K562 (cell line): ENCODE data around the gene SERTAD2. TPM values are rescaled to one million over a fixed set of nuclear protein-coding genes. Genes with fewer than 3 reads are reported as not detected.

ENCODE experiments used
- ESRRA ChIP-seq: fragments of 450-650 bp; IDR thresholded peaks from 2 replicates; pipeline ENCODE4 v1.6.1; 2014; ENCODE audit warnings: low read depth, mild to moderate bottlenecking, moderate library complexity, borderline replicate concordance
- GTF2B ChIP-seq: IDR thresholded peaks from 2 replicates; pipeline ENCODE4 v1.6.1; 2011; ENCODE audit not compliant: insufficient read length; ENCODE audit errors: extremely low read depth
- MAFG ChIP-seq: fragments of 450-650 bp; conservative IDR thresholded peaks from 2 replicates; pipeline ENCODE4 v1.6.1; 2016; ENCODE audit warnings: missing genetic modification characterization, missing compliant biosample characterization
- NBN ChIP-seq: fragments of 450-650 bp; IDR thresholded peaks from 2 replicates; pipeline ENCODE4 v1.6.1; 2016; ENCODE audit warnings: low read depth, mild to moderate bottlenecking
- PHTF2 ChIP-seq: fragments of 250-450 bp; sonication (Bioruptor Pico); IDR thresholded peaks from 2 replicates; pipeline ENCODE4 v1.5.0; 2021; ENCODE audit warnings: mild to moderate bottlenecking
- TAL1 ChIP-seq: fragments of 450-650 bp; IDR thresholded peaks from 2 replicates; pipeline ENCODE4 v1.6.1; 2016; ENCODE audit warnings: mild to moderate bottlenecking
- ZNF175 ChIP-seq: fragments of 200-800 bp; sonication (Bioruptor generic); IDR thresholded peaks from 2 replicates; pipeline ENCODE4 v1.6.1; 2016; ENCODE audit warnings: low read depth, mild to moderate bottlenecking, missing genetic modification characterization, missing compliant biosample characterization
- ZNF280A ChIP-seq: fragments of 450-650 bp; IDR thresholded peaks from 2 replicates; pipeline ENCODE4 v1.6.1; 2018; ENCODE audit warnings: mild to moderate bottlenecking, low read depth; ENCODE audit not compliant: partially characterized antibody
- ZNF644 ChIP-seq: fragments of 200-800 bp; sonication (Bioruptor generic); IDR thresholded peaks from 2 replicates; pipeline ENCODE4 v1.6.1; 2016; ENCODE audit warnings: low read depth, missing genetic modification characterization, missing compliant biosample characterization
- polyA plus RNA-seq, 8 experiments: library from polyadenylated mRNA; depleted of rRNA in 4 of 8; stranded (reverse) in 5 of 8; unstranded in 3 of 8; fragments of >200 nt; fragmentation: Nextera tagmentation in 2 of 8; fragmentation: Illumina TruSeq in 1 of 8; extraction: Ambion mirVana in 2 of 8; extraction: Trizol in 1 of 8; gene quantifications; 2 replicates each; pipeline versions ENCODE4 v1.2.1 to v1.2.3, GENCODE V29; 2011 to 2014; ENCODE audit warnings: inconsistent platforms in 1 of 8, missing spikeins in 1 of 8
- total RNA-seq, 7 experiments: library from RNA; depleted of rRNA in 6 of 7; stranded (reverse); fragments of >200 nt in 6 of 7; fragmentation: Illumina TruSeq in 2 of 7; extraction: Trizol in 2 of 7; gene quantifications; 2 replicates each; pipeline versions ENCODE4 v1.2.1 to v1.2.3, GENCODE V29; 2011 to 2021; ENCODE audit warnings: low replicate concordance in 1 of 7
- TF ChIP-seq, protein P1 (sequence below): fragments of 200-600 bp; sonication (generic); IDR thresholded peaks from one replicate; pipeline ENCODE4 v1.6.1; 2012; ENCODE audit warnings: mild to moderate bottlenecking, low read depth, low read length, inconsistent platforms
- TF ChIP-seq, protein P2 (sequence below): fragments of 450-650 bp; IDR thresholded peaks from 2 replicates; pipeline ENCODE4 v1.6.1; 2014; ENCODE audit warnings: low read depth, mild to moderate bottlenecking, moderate library complexity, borderline replicate concordance

SERTAD2 gene
- total and polyA plus RNA-seq, 9 of the 15 experiments (the other 6 are each of a cell fraction or from before 2014, with no cell fraction given), result 3.0 to 12.5 (median 6.1) TPM

- TF ChIP-seq, protein P1, sequence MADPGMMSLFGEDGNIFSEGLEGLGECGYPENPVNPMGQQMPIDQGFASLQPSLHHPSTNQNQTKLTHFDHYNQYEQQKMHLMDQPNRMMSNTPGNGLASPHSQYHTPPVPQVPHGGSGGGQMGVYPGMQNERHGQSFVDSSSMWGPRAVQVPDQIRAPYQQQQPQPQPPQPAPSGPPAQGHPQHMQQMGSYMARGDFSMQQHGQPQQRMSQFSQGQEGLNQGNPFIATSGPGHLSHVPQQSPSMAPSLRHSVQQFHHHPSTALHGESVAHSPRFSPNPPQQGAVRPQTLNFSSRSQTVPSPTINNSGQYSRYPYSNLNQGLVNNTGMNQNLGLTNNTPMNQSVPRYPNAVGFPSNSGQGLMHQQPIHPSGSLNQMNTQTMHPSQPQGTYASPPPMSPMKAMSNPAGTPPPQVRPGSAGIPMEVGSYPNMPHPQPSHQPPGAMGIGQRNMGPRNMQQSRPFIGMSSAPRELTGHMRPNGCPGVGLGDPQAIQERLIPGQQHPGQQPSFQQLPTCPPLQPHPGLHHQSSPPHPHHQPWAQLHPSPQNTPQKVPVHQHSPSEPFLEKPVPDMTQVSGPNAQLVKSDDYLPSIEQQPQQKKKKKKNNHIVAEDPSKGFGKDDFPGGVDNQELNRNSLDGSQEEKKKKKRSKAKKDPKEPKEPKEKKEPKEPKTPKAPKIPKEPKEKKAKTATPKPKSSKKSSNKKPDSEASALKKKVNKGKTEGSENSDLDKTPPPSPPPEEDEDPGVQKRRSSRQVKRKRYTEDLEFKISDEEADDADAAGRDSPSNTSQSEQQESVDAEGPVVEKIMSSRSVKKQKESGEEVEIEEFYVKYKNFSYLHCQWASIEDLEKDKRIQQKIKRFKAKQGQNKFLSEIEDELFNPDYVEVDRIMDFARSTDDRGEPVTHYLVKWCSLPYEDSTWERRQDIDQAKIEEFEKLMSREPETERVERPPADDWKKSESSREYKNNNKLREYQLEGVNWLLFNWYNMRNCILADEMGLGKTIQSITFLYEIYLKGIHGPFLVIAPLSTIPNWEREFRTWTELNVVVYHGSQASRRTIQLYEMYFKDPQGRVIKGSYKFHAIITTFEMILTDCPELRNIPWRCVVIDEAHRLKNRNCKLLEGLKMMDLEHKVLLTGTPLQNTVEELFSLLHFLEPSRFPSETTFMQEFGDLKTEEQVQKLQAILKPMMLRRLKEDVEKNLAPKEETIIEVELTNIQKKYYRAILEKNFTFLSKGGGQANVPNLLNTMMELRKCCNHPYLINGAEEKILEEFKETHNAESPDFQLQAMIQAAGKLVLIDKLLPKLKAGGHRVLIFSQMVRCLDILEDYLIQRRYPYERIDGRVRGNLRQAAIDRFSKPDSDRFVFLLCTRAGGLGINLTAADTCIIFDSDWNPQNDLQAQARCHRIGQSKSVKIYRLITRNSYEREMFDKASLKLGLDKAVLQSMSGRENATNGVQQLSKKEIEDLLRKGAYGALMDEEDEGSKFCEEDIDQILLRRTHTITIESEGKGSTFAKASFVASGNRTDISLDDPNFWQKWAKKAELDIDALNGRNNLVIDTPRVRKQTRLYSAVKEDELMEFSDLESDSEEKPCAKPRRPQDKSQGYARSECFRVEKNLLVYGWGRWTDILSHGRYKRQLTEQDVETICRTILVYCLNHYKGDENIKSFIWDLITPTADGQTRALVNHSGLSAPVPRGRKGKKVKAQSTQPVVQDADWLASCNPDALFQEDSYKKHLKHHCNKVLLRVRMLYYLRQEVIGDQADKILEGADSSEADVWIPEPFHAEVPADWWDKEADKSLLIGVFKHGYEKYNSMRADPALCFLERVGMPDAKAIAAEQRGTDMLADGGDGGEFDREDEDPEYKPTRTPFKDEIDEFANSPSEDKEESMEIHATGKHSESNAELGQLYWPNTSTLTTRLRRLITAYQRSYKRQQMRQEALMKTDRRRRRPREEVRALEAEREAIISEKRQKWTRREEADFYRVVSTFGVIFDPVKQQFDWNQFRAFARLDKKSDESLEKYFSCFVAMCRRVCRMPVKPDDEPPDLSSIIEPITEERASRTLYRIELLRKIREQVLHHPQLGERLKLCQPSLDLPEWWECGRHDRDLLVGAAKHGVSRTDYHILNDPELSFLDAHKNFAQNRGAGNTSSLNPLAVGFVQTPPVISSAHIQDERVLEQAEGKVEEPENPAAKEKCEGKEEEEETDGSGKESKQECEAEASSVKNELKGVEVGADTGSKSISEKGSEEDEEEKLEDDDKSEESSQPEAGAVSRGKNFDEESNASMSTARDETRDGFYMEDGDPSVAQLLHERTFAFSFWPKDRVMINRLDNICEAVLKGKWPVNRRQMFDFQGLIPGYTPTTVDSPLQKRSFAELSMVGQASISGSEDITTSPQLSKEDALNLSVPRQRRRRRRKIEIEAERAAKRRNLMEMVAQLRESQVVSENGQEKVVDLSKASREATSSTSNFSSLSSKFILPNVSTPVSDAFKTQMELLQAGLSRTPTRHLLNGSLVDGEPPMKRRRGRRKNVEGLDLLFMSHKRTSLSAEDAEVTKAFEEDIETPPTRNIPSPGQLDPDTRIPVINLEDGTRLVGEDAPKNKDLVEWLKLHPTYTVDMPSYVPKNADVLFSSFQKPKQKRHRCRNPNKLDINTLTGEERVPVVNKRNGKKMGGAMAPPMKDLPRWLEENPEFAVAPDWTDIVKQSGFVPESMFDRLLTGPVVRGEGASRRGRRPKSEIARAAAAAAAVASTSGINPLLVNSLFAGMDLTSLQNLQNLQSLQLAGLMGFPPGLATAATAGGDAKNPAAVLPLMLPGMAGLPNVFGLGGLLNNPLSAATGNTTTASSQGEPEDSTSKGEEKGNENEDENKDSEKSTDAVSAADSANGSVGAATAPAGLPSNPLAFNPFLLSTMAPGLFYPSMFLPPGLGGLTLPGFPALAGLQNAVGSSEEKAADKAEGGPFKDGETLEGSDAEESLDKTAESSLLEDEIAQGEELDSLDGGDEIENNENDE, result no peak
- TF ChIP-seq NBN (no peak; the same call in 1 of the 2 replicates), MAFG (no peak), GTF2B (no peak), PHTF2 (CRISPR knock-in tag) (no peak), TAL1 (no peak), ESRRA (peak; percentile 27; the same call in 1 of the 2 replicates), ZNF644 (tag) (no peak), ZNF175 (no peak), ZNF280A (no peak)
- TF ChIP-seq, protein P2, sequence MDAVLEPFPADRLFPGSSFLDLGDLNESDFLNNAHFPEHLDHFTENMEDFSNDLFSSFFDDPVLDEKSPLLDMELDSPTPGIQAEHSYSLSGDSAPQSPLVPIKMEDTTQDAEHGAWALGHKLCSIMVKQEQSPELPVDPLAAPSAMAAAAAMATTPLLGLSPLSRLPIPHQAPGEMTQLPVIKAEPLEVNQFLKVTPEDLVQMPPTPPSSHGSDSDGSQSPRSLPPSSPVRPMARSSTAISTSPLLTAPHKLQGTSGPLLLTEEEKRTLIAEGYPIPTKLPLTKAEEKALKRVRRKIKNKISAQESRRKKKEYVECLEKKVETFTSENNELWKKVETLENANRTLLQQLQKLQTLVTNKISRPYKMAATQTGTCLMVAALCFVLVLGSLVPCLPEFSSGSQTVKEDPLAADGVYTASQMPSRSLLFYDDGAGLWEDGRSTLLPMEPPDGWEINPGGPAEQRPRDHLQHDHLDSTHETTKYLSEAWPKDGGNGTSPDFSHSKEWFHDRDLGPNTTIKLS, result no peak
These were observed 524 bp upstream of the SERTAD2 start (continued) for GRCh38 chr2:64654063-64654811.
